Retinal pigment epithelial cell (primary cell): ENCODE data around the gene HSDL1.

Experiments used
- DNase-seq: peaks from one replicate; pipeline ENCODE4 v3.0.0-alpha.2; 2010; ENCODE audit warnings: low read depth
- H3K4me3 ChIP-seq: 2 replicates; pipeline ENCODE4 v1.5.1; 2011; ENCODE audit warnings: mild to moderate bottlenecking, low read length, control low read depth, moderate library complexity
- TF ChIP-seq, protein P1 (sequence below): conservative IDR thresholded peaks from 2 replicates; pipeline ENCODE4 v1.5.1; 2011; ENCODE audit warnings: low read depth, low read length, control low read depth, inconsistent platforms

The HSDL1 gene

DNA sequence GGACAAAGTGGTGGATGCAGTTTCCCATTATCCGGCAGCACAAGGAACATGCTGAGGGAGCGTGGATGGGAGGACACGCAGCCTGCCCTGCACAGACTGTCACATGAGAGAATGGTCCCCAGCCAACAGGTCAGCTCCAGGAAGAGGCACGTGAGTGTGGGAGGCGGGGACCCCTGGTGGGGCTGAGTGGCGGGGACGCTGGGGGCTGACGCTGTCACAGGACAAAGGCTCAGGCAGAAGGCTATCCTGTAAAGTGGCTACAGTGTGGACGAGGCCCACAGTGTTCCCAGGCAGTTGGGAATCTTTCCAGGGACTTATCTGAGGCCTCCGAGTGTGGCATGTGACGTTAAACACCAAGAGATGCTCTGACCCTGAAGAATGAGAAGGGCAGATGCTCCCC lies 58.6 kb downstream of the HSDL1 start:
- DNase-seq: no peak
- TF ChIP-seq, protein P1, sequence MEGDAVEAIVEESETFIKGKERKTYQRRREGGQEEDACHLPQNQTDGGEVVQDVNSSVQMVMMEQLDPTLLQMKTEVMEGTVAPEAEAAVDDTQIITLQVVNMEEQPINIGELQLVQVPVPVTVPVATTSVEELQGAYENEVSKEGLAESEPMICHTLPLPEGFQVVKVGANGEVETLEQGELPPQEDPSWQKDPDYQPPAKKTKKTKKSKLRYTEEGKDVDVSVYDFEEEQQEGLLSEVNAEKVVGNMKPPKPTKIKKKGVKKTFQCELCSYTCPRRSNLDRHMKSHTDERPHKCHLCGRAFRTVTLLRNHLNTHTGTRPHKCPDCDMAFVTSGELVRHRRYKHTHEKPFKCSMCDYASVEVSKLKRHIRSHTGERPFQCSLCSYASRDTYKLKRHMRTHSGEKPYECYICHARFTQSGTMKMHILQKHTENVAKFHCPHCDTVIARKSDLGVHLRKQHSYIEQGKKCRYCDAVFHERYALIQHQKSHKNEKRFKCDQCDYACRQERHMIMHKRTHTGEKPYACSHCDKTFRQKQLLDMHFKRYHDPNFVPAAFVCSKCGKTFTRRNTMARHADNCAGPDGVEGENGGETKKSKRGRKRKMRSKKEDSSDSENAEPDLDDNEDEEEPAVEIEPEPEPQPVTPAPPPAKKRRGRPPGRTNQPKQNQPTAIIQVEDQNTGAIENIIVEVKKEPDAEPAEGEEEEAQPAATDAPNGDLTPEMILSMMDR: no peak

DNA sequence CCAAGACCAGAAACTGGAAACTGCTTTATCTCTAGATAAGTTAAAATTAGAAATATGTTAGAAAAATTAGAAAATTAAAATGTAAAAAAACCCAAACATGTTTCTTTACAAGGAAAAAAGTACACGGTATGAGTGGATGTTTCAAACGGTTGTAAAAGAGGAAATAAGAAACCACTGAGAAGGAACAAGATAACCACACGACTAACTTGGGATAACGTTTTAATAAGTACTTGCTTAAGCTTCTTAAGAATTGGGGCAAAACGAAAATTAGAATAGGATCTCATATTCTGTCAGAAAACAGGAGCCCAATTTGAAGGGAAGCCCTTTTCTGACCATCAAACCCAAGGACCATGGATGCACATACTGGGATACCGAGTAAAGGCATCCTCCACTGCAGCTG lies 59.2 kb downstream of the HSDL1 start:
- no peak overlapping the region for H3K4me3 ChIP-seq
- TF ChIP-seq, protein P1: no peak
- DNase-seq: no peak

More for the DNA sequence above, 58.6 kb downstream of the HSDL1 start:
- H3K4me3 ChIP-seq: no peak overlapping the region

DNA sequence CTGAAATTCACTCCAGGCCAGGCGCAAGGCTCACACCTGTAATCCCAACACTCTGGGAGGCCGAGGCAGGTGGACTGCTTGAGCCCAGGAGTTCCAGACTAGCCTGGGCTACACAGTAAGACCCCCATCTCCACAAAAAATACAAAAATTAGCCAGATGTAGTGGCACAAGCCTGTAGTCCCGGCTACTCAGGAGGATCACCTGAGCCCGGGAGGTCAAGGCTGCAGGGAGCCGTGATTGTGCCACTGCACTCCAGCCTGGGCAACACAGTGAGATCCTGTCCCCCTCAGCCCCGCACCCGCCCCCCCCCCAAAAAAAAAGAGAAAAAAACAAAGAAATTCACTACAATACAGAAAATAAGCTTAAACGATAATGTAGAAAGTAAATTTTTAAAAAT lies 59.7 kb downstream of the HSDL1 start:
- H3K4me3 ChIP-seq: no peak overlapping the region
- no peak for DNase-seq
- TF ChIP-seq, protein P1: no peak

- no peak overlapping the region for H3K4me3 ChIP-seq
- peak; percentile 18 for DNase-seq
- TF ChIP-seq, protein P1: peak; percentile 88
Observed at GRCh38 chr16:84084570-84085270, 60.3 kb downstream of the HSDL1 start.

DNA sequence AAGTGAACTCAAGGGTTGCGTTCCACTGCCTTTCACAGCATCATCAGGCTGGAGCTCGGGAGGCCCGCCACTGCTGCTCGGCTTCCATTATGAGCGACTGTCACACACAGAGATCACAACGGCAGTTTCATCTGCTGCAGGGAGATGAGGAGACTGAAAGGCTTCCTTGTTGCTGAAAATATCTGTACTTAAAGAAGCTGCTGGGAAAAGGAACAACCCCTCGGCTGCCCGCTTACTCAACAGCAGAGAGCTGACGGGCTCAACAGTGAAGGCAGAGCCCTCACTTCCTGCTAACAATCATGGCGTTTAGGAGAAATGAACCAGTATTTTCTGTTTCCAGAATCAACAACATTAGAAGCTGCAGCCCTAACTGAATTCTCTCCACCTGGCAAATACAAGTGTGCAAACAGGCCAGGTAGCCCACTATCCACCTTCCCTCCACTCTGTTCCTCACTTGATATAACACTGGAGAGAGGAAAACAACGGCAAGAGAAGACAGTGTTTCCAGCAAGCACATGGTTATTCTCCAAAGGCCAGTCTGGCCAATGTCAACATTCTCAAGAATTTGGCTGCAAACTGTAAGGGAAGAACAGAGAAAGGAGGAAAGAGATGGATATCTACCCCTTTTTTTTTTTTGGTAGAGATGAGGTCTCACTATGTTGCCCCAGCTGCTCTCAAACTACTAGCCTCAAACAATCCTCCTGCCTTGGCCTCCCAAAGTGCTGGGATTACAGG lies 62.0 kb downstream of the HSDL1 start:
- no peak for DNase-seq
- H3K4me3 ChIP-seq: no peak overlapping the region
- TF ChIP-seq, protein P1: no peak

- DNase-seq: no peak
- TF ChIP-seq, protein P1: no peak
- H3K4me3 ChIP-seq: no peak overlapping the region
Observed at GRCh38 chr16:84082110-84082509, 62.9 kb downstream of the HSDL1 start.
